Upper lobe of left lung (tissue), 4 donors: ENCODE data around the gene CUX1.

Experiments
- CTCF ChIP-seq, 6 experiments: fragments of 450-650 bp in 4 of 6; fragments of 200-600 bp in 2 of 6; sonication (generic) in 2 of 6; IDR thresholded peaks; one replicate each; pipeline ENCODE4 v1.5.1; 2016 to 2019; ENCODE audit warnings: antibody characterized with exemption in 6 of 6
- POLR2A ChIP-seq, 4 donors: fragments of 450-650 bp; IDR thresholded peaks; one replicate each; pipeline ENCODE4 v1.5.1; 2016 to 2017; ENCODE audit warnings: antibody characterized with exemption in 4 of 4, mild to moderate bottlenecking in 2 of 4
- POLR2AphosphoS5 ChIP-seq, 2 donors: sonication (generic); formaldehyde crosslinking; IDR thresholded peaks; one replicate each; pipeline ENCODE4 v1.5.1; 2017; ENCODE audit warnings: antibody characterized with exemption in 2 of 2

- TF ChIP-seq CTCF (IDR thresholded peaks at IDR 0.05) (no peak), POLR2A (IDR thresholded peaks at IDR 0.05) (no peak), POLR2AphosphoS5 (IDR thresholded peaks at IDR 0.05) (no peak)
These were observed 12.4 kb downstream of the CUX1 start for GRCh38 chr7:101829821-101830220.
